GM12892 (cell line): ENCODE data around the gene SEL1L3.

Experiments
- POLR2A ChIP-seq: IDR thresholded peaks from 2 replicates; pipeline ENCODE4 v1.6.1; 2011; ENCODE audit warnings: low read depth, low read length, control low read depth
- POLR2AphosphoS5 ChIP-seq: IDR thresholded peaks from 2 replicates; pipeline ENCODE4 v1.6.1; 2011; ENCODE audit warnings: low read depth, low read length, control low read depth

- no peak for TF ChIP-seq POLR2A
- no peak for TF ChIP-seq POLR2AphosphoS5
Observed at GRCh38 chr4:25803720-25804225, 59.0 kb downstream of the SEL1L3 start.
